ENCODE results near the gene SLC44A1. TPM values are rescaled to one million over a fixed set of nuclear protein-coding genes. Genes with fewer than 3 reads are reported as not detected.

Gene SLC44A1
- total and polyA plus RNA-seq, 2 of the 13 experiments (the other 11 are each of a cell fraction or from before 2014, with no cell fraction given) = 21.4 to 40.8 TPM

GRCh38 chr9:105432247-105432842 lies 187.9 kb downstream of the SLC44A1 start (continued):
- TF ChIP-seq ZBTB43 (CRISPR knock-in tag; conservative IDR thresholded peaks at IDR 0.05) (no peak), ZFY (CRISPR knock-in tag; IDR thresholded peaks at IDR 0.05) (no peak; the same call in 1 of the 2 replicates), SIX1 (CRISPR knock-in tag; IDR thresholded peaks at IDR 0.05; ENCODE audit: borderline replicate concordance) (peak; percentile 80; the same call in 1 of the 2 replicates), ZNF354B (CRISPR knock-in tag; IDR thresholded peaks at IDR 0.05) (no peak), KDM5B (CRISPR knock-in tag; IDR thresholded peaks at IDR 0.05; ENCODE audit: borderline replicate concordance) (no peak), ZNF546 (CRISPR knock-in tag; conservative IDR thresholded peaks at IDR 0.05) (no peak), ZNF44 (CRISPR knock-in tag; IDR thresholded peaks at IDR 0.05) (no peak), ZNF101 (CRISPR knock-in tag; IDR thresholded peaks at IDR 0.05; ENCODE audit: borderline replicate concordance, low read depth) (no peak), ZNF12 (CRISPR knock-in tag; IDR thresholded peaks at IDR 0.05) (no peak), CERS6 (CRISPR knock-in tag; IDR thresholded peaks at IDR 0.05) (no peak), ARNT2 (CRISPR knock-in tag; IDR thresholded peaks at IDR 0.05; ENCODE audit: low read depth) (no peak), BHLHE40 (IDR thresholded peaks at IDR 0.05; ENCODE audit: low read length) (no peak), ZNF207 (IDR thresholded peaks at IDR 0.05; ENCODE audit: borderline replicate concordance) (no peak), ZBTB2 (CRISPR knock-in tag; IDR thresholded peaks at IDR 0.05; ENCODE audit: low read depth) (no peak), MXD4 (CRISPR knock-in tag; IDR thresholded peaks at IDR 0.05) (no peak), ZNF282 (IDR thresholded peaks at IDR 0.05; ENCODE audit: partially characterized antibody) (no peak), HDAC1 (CRISPR knock-in tag; IDR thresholded peaks at IDR 0.05) (0 out of 2 replicates have a peak, but pooled peaks have one; percentile 19), ZNF614 (CRISPR knock-in tag; IDR thresholded peaks at IDR 0.05; ENCODE audit: borderline replicate concordance) (peak; percentile 53; the same call in 1 of the 2 replicates), SYNCRIP (IDR thresholded peaks at IDR 0.05; ENCODE audit: insufficient read depth, low read depth, low read length) (no peak), NFYC (CRISPR knock-in tag; IDR thresholded peaks at IDR 0.05) (no peak), KLF9 (CRISPR knock-in tag; IDR thresholded peaks at IDR 0.05; ENCODE audit: low read depth) (no peak), MBD4 (IDR thresholded peaks at IDR 0.05; ENCODE audit: borderline replicate concordance, low read length) (no peak)
- TF ChIP-seq, protein P1, sequence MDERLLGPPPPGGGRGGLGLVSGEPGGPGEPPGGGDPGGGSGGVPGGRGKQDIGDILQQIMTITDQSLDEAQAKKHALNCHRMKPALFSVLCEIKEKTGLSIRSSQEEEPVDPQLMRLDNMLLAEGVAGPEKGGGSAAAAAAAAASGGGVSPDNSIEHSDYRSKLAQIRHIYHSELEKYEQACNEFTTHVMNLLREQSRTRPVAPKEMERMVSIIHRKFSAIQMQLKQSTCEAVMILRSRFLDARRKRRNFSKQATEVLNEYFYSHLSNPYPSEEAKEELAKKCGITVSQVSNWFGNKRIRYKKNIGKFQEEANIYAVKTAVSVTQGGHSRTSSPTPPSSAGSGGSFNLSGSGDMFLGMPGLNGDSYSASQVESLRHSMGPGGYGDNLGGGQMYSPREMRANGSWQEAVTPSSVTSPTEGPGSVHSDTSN (CRISPR knock-in tag; IDR thresholded peaks at IDR 0.05) = no peak
- TF ChIP-seq, protein P2, sequence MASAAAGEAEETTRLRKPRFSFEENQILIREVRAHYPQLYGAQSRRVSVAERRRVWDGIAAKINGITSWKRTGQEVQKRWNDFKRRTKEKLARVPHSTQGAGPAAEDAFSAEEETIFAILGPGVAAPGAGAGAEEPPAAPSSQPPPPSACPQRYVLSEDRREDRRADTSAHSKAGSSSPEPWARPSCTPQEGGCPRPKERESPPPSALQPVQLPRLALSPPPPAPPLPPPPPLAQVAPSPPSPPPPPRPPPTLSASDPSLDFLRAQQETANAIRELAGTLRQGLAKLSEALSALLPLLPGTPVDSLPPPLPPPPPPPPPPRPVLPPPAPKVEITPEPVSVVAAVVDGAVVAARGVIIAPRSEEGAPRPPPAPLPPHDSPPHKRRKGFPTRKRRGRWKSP (CRISPR knock-in tag; IDR thresholded peaks at IDR 0.05) = peak; percentile 16; the same call in 1 of the 2 replicates
